HG02885 (cell line): ENCODE measurements around the gene ZNF740.
"Not testable (repeated sequence)": the region's sequence is repeated elsewhere in the genome, so short reads cannot be mapped to it uniquely, and the experiment has no call there.

Experiments
- ATAC-seq: cut with Tn5 transposase; IDR thresholded peaks from one replicate; pipeline ENCODE4 v1.9.1; 2021; ENCODE audit warnings: mild to moderate bottlenecking; ENCODE audit not compliant: unreplicated experiment, poor library complexity

ZNF740 gene, protein sequence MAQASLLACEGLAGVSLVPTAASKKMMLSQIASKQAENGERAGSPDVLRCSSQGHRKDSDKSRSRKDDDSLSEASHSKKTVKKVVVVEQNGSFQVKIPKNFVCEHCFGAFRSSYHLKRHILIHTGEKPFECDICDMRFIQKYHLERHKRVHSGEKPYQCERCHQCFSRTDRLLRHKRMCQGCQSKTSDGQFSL

DNA sequence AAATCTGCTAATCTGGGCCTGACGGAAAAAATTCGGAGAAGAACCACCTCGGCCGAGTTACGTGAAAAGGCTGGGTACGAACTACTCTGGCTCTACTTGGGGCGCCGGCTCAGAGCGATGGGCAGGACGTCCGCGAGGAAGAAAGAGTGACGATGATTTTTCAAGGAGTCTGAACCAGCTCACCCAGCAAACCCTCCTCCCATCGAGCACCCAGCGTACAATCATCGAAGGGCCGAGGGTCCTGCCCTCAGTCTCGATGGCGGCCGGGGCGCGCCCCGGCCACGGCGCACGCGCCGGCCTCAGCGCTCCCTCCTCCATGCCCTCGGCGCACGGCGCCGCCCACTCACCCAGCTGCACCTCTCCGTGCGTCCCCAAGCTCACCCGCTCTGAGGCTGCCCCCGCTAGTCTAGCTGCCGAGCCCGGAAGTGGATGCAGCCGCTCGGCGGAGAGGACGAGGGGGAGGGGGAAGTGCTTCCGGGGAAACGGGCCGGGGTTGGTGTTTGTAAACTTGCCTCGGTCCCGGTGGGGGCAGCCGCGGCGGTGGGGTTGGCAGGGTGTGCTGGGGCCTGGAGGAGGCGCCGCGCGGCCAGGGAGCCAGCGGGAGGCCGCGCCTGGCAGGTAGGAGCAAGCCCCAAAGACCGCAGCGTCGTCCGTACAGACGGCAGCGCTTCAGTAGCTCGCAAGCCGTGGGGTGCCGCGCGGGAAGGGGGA, at the start of gene ZNF740, which contains the start of gene CSAD:
ZNF740 (plus strand) TSS at position 503 of the 711 bp plus-strand sequence. CDS start 1,262 bp downstream, outside the sequence.
CSAD (minus strand) TSS at position 706 of the 711 bp plus-strand sequence. CDS start 7,455 bp downstream, outside the sequence.
- peak; percentile 92 for ATAC-seq

DNA sequence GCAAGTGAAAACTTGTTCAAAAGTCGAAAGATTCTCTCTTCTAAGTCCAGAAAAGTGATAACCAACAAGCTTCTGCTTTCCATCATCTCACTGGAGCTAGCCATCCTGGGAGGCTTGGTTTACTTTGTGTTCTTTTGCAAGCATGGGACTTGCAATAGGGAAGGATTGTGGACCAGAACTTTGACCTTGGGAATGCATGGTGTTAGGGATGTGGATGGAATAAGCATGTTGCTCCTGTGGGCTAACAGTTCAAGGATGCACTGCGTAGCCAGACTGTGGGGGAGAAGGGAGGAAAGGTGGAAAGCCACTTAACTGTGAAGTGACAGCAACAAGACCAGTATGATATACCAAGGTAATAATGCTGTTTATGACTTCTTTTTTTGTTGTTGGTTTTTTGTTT, 48.7 kb upstream of the ZNF740 start:
- ATAC-seq, result no peak

DNA sequence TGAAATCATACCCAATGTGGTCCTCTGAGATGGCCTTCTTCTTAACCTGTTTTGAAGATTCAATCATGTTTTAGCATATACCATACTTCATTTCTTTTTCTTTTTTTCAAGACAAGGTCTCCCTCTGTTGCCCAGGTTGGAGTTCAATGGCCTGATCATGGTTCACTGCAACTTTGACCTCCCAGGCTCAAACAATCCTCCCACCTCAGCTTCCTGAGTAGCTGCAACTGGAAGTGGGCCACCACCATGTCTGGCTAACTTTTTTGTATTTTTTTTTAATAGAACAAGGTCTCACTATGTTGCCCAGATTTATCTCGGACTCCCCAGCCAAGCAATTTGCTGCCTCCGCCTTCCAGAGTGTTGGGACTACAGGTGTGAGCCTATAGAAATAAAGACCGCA, 46.8 kb upstream of the ZNF740 start:
- ATAC-seq, result no peak

DNA sequence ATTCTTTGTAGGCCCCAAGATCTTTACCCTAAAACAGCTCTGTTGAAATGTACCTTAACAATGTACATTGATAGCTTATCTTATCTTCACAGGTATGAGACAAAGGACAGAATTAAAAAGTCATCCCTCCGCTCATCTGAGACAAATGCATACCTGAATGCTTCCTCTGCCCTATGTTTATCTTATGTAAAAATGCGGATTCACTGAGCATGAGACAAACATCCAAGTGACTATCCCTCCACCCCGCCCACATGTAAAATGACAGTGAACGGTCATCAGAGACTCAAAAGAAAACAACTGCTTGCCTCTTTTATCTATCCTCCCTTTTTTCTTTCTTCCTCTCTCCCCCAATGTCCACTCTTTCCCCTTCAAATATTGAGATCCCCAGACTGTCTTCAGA, 37.2 kb upstream of the ZNF740 start:
- no peak for ATAC-seq

DNA sequence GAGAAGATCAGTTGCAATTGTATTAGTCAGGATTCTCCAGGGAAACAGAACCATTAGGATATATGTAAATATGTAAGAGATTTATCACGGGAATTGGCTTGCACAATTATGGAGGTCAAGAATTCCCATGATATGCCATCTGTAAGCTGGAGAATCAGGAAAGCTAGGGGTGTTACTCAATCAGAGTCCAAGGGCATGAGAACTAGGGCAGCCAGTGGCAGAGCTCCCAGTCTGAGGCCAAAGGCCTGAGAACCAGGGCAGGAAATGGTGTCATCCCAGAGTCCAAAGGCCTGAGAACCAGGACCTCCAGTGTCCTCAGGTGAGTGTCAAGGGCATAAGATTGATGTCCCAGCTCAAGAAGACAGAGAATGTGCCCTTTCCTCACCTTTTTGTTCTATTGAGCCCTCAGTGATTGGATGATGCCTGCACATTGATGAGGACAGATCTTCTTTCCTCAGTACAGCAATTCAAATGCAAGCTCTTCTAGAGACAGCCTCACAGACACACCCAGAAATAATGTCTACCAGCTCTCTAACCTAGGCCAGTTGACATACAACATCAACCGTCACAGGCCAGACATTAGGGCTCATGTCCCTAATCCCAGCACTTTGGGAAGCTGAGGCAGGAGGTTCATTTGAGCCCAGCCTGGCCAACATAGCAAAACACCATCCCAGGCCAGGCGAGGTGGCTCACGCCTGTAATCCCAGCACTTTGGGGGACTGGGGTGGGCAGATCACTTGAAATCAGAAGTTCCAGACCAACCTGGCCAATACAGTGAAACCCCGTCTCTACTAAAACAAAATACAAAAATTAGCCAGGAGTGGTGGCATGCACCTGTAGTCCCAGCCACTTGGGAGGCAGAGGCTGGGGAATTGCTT, 34.9 kb upstream of the ZNF740 start:
- ATAC-seq, result no peak

DNA sequence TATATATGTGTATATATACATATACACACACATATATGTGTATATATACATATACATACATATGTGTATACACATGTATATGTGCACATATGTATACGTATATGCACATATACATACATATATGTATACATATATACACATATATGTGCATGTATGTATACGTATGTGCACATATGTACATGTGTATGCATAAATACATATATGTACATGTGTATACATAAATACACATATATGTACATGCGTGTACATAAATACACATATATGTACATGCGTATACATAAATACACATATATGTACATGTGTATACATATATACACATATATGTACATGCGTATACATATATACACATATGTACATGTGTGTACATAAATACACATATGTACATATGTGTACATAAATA, 33.3 kb upstream of the ZNF740 start:
- no peak for ATAC-seq

DNA sequence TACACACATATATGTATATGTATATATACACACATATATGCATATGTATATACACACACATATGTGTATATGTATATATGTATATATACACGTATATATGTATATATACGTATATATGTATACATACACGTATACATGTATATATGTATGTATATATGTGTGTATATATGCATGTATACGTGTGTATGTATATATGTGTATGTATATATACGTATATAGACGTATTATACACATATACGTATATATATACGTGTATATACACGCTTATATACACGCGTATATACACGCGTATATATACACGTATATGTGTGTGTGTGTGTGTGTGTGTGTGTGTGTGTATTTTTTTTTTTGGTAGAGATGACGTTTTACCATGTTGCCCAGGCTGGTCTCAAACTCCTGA, 32.9 kb upstream of the ZNF740 start:
- ATAC-seq, result no peak

DNA sequence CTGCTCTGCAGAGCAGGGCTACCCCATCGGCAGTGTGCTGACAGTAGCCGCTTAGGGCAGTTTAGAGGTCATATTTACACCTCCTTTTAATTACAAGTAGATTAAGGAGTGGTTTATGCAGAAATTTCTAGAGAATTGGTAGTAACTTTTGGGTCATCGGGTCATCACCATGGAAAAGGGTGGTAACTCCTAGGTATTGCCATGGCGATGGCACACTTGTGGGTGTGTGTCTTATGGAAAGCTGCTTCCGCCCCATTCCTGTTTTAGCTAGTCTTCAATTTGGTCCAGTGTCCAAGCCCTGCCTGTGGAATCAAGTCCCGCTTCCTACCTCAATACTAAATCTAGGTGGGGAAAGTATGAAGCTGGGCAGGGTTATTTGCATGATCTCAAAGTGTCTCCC, 29.5 kb upstream of the ZNF740 start:
- no peak for ATAC-seq

DNA sequence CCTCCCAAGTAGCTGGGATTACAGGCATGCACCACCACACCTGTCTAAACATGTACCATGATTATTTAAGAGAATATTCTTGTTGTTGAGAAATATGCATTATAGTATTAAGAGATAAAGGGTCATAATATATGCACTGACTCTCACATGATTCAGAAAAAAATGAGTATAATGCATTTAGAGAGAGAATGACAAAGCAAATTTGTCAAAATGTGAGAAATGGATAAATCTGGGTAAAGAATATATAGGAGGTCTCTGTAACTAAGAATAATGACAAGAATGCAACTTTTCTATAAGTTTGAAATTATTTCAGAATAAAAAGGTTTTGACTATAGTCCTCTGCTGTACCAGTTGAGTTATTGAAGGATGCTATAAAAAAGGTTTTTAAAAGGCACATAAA, 28.1 kb upstream of the ZNF740 start:
- ATAC-seq, result no peak

DNA sequence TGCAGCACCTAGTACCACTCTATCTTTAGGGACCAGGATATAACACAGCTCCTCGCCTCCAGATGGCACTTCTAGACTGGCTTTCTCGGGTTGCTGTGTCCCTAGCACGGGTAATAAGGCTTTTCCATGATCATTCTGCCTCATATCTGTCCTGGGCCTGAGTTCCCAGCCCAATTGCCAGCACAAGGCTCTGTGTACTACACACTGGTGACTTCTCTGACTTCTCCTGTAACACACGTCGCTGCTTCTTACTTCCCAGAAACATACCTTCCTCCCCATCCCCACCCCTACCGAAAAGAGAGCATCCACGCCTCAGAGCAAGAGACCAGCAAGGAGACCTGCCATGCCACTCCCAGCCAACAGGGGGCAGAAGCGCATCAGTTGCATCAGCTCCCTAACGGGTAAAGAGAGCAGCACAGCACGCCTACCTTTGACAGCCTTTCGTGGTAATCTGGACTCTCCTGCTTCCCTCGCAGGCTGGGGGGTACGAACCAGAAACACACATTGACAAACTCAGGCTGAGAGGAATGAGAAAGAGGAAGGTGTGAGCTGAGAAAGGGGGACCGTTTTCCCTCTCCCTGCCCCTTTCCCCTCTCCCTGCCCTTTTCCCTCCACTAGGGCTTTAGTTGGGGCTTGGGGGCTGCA, 21.2 kb upstream of the ZNF740 start:
- ATAC-seq, result peak; percentile 66

DNA sequence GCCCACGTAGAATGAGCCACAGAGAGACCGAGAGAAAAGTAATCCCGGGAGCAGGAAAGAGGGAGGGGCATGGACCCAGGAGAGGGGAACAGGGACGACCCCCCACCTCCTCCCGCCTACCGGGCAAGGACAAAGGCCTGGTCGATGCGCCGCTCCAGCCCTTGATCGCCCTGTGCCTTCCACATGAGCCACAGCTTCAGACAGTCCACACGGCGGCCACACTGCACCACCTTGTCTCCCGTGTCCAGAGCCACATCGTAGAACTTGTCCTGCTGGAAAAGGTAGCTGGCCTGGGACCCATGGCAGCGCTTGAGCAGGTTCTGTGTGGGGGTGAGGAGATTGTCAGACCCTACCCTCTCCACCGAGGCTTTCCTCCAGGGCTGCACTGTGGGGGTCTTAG, 20.5 kb upstream of the ZNF740 start:
- no peak for ATAC-seq

DNA sequence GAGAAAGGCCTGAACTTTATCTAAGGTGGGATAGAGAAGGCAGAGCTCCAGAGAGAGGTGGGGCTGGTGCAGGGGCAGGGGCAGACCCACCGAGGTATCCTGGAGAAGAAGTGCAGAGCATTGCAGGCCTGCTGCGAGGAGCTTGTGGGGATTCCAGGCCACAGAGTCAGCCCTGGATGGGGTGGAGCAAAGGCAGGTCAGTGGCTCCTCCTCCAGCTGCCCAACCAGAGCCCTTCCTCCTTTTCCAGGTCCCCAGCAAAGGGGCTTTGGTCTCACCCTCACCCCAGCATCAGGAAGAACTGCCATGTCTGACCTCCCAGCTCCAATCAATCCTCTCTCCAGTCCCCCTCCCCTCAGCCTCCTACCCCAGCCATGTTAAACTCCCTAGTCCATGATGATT, 19.8 kb upstream of the ZNF740 start:
- no peak for ATAC-seq

DNA sequence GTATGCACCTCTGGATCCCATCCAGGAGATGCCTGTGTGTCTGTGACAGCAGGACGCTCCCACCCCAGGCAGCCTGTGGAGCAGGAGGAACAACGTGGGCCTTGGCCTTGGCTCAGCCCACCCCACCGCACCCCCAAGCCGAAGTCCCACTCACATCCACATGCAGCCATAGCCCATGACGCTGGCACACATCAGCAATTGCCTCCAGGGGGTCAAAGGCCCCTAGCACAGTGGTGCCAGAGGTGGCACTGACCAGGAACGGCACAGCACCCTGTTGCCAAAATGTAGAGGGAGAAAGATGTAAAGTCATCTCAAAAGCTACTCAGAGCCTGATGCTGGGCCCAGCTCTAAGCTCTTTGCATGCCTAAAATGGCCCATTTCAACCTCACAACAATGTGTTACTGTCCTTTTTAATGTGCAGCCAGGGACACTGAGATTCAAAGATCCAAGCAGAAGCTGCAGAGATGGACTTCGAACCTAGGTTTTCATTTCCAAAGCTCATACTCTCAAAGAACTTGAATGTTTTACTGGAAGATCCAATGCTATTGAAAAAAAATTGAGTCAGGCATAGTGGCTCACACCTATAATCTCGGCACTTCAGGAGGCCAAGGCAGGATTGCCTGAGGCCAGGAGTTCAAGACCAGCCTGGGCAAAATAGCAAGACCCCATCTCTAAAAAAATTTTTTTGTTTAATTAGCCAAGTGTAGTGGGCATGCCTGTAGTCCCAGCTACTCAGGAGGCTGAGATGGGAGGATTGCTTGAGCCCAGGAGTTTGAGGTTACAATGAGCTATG, 19.2 kb upstream of the ZNF740 start:
- no peak for ATAC-seq

DNA sequence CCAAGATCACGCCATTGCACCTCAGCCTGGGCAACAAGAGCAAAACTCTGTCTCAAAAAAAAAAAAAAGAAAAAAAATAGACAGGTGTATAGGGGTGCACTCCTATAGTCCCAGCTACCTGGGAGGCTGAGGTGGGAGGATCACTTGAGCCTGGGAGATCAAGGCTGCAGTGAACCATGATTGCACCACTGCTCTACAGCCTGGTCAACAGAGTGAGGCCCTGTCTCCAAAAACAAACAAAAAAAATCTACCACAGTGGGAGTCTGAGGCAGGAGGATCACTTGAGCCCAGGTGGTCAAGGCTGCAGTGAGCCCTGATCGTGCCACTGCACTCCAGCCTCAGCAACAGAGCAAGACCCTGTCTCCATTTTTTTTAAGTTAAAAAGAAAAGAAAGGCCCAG, 17.5 kb upstream of the ZNF740 start:
- not testable (repeated sequence) for ATAC-seq

DNA sequence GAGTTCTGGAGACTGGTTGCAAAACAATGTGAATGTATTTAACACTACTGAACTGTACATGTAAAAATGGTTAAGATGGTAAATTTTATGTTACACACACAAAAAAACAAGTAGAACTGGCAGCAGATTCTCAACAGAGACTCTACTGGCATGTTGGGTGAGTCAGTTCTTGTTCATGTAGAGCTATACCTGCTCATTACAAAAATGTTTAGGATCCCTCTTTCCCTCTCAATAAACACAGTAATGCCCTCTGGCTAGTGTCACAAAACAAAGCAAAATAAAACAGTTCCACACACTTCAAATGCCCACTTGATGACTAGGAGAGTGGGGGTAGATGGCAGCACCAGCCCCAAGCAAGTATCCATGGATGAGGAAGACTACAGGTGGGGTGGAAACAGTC, 13.7 kb upstream of the ZNF740 start:
- no peak for ATAC-seq

DNA sequence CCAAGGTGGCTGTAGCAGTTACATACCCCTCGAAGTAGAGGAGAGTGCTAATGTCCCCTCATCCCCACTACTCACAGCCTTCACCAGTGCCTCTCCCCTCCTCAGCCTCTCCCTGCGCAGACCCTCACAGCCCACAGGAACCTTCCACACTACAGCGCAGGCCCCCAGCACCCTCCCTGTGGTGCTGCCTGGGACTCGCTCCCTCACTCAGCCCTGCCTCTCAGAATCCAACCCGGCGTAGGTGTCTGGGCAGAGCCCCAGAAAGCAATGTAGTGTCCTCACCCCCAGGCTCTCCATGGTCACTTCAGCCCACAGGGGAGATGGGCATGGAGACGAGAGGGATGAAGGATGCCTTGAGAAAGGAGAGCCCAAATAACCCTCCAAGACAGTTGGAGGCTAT, 10.9 kb upstream of the ZNF740 start:
- no peak for ATAC-seq

DNA sequence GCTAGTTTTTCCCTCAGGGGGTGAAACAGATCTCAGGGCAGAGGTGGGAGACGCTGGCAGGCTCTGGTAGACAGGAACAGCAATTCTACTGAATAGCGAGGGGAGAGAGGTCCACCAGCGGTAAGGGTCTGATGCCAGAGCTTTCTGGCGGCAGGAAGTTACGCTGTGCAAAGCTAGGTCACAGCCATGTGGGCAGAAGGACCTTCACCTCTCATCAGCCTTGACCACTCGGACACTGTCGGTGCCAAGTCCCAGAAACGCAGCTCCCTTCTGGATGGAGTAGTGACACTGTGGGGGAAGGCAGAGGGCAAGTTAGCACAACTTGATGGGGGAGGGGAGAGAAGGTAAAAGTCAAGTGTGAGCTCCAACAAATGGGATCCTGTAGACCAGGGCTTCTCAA, 10.3 kb upstream of the ZNF740 start:
- ATAC-seq, result no peak

DNA sequence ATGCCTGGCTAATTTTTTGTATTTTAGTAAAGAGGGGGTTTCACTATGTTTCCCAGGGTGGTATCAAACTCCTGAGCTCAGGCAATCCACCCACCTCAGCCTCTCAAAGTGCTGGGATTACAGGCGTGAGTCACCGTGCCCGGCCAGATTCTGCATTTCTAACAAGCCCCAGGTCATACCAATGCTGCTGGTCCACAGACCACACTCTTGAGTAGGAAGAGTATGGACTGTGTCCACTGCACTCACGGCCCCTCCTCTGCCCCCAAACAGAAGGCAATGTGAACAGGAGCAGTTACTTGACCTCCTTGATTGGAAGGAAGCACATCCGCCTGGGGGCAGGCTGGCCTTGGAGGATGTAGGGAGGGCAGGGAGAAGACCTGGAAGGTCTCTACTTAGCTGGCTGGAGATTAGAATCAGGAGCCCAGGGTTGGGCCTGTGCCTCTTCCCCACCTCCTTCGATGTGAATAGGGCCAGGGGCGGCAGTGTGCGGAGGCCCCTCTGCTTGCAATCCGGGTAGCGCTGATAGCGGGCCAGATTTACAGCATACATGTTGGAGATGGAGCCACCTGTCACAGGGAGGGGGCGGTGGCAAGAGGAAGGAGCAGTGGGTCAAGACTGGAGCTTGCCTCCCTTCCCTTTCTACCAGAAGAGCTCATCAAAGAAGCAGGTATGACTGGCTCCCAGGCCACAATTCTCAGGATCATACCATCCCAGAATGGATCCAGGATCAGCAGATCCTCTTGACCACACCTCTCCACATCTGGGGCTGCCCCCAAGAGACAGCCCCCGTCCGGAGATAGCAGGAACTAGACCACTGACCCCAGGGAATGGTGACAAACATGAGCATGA, 9.4 kb upstream of the ZNF740 start:
- no peak for ATAC-seq

DNA sequence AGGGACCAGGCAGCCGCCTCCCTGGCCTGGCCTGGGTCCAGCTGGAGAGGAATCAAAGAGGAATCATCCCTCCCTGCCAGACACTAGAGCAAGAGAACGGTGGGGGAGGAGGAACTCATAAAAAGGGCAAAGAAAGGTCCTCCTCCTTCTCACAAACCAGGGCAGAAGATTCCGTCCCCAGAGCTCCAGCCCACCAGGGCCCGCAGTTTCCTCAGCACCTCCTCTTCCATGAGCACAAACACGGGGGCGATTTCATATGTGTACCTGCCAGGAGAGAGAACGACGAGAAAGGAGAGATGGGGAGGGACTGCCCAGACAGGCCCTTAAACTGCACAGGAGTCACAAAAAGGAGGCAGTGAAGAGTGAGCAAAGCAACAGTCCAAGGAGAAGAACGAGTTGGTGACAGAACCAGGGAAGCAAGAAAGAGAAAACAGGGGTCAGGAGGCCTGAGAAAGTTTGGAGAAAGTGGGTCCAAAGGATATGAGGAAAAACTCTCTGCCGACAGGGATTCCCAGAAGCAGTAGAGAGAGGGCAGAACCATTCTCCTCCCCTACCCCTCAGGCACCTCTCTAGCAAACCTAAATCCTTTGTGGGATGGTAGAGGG, 8.7 kb upstream of the ZNF740 start:
- no peak for ATAC-seq
